DND-41 (cell line): ENCODE measurements around the gene DES.

Experiments used
- EZH2 ChIP-seq: IDR thresholded peaks from 3 replicates; pipeline ENCODE4 v1.6.1; 2012; ENCODE audit warnings: borderline replicate concordance, low read depth, mild to moderate bottlenecking, moderate library complexity, low read length, inconsistent platforms; ENCODE audit not compliant: severe bottlenecking
- TF ChIP-seq, protein P1 (sequence below): IDR thresholded peaks from 2 replicates; pipeline ENCODE4 v1.5.1; 2012; ENCODE audit warnings: borderline replicate concordance, low read length, moderate library complexity, mild to moderate bottlenecking; ENCODE audit not compliant: poor library complexity, severe bottlenecking; ENCODE audit errors: extremely low read depth

DNA sequence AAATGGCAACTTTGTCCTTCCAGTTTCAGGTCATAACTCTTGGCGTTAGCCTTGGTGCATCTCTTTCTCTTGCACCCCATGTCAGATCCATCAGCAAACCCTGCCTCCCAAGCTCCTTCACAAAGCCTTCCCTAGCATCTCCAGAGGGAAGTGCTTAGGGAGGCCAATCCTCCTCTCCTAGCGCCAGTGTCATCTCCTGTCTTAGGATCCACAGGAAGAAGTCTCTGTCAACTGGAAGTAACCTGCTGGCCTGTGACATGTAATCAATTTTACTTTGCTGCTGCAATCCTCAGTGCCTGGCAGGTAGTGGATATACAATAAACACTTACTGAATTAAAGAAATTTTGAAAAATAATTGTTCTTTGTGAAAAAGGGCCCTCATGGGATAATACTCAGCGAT is 22.6 kb upstream of the DES start:
- TF ChIP-seq, protein P1, sequence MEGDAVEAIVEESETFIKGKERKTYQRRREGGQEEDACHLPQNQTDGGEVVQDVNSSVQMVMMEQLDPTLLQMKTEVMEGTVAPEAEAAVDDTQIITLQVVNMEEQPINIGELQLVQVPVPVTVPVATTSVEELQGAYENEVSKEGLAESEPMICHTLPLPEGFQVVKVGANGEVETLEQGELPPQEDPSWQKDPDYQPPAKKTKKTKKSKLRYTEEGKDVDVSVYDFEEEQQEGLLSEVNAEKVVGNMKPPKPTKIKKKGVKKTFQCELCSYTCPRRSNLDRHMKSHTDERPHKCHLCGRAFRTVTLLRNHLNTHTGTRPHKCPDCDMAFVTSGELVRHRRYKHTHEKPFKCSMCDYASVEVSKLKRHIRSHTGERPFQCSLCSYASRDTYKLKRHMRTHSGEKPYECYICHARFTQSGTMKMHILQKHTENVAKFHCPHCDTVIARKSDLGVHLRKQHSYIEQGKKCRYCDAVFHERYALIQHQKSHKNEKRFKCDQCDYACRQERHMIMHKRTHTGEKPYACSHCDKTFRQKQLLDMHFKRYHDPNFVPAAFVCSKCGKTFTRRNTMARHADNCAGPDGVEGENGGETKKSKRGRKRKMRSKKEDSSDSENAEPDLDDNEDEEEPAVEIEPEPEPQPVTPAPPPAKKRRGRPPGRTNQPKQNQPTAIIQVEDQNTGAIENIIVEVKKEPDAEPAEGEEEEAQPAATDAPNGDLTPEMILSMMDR, result no peak
- no peak for TF ChIP-seq EZH2
